Activated T-cell treated with anti-CD3 and anti-CD28 coated beads, Interleukin-2, amount 50 U/mL, for 24 hours (primary cell): Measurements from ENCODE around the gene DUS1L.

Experiments used
- DNase-seq: peaks from one replicate; pipeline ENCODE4 v3.0.0-alpha.2; 2020
- H3K27ac Mint-ChIP-seq: 2 replicates; pipeline ENCODE4 v1.8.0; 2020; ENCODE audit warnings: mild to moderate bottlenecking, mixed read lengths
- H3K27me3 Mint-ChIP-seq: 2 replicates; pipeline ENCODE4 v1.8.0; 2020; ENCODE audit warnings: mixed read lengths
- H3K36me3 Mint-ChIP-seq: 2 replicates; pipeline ENCODE4 v1.8.0; 2020; ENCODE audit warnings: low read depth, mixed read lengths
- H3K4me1 Mint-ChIP-seq: 2 replicates; pipeline ENCODE4 v1.8.0; 2020; ENCODE audit warnings: low read depth, mixed read lengths
- H3K4me3 Mint-ChIP-seq: 2 replicates; pipeline ENCODE4 v1.8.0; 2020; ENCODE audit warnings: mild to moderate bottlenecking, moderate library complexity, mixed read lengths
- H3K9me3 Mint-ChIP-seq: 2 replicates; pipeline ENCODE4 v1.8.0; 2020; ENCODE audit warnings: mixed read lengths

The DUS1L gene

DNA sequence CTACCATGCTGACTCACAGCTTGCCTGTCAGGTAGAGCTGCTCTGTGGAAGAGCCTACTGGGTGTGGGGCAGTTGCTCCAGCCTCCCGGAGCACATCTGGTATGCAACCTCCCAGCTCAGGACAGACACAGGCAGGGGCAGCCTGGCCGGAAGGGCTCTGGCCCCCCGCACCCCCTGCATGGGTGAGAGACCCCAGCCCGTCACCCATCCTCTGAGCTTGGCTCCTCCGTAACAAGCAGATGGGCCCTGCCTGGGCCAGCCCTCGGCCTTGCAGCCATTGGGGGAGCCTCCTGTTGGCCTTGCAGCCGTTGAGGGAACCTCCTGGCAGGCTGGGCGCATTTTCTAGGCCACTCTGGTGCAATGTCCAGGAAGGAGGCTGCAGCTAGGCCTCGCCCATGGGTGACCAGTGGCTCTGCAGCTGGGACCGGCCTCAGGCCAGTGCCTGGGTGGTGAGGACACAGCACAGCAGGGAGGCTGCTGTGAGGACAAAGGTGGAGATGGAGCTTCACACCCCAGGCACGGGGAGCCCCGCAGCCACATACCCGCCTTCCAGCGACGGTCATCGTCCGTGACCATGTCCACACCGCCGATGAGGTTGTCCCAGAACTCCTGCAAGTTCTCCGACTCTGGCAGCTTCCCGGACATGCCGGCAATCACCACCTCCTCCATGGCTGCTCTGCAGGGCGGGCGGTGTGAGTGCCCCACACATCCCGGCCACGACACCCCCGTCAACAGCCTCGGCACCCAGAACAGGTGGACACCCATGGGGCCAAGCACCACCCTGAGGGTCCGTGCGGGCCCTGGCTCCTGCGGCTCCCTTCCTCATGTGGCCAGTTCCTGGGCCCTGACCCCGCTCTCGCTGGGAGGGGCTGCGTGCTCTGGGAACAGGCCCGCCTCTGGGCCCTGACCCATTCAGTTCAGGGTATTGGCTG lies 30.4 kb upstream of the DUS1L start:
- Mint-ChIP-seq H3K27ac (peak overlapping the region; percentile 85), H3K36me3 (peaks cover 68% of the 10 kb centered on the region), H3K27me3 (no peaks in the 10 kb centered on the region), H3K4me3 (peak overlapping the region; percentile 83), H3K4me1 (peaks cover 26% of the 10 kb centered on the region), H3K9me3 (no peaks in the 10 kb centered on the region)
- no peak for DNase-seq

- Mint-ChIP-seq H3K36me3 (peaks cover 67% of the 10 kb centered on the region), H3K4me3 (peak overlapping the region; percentile 83), H3K9me3 (no peaks in the 10 kb centered on the region), H3K4me1 (peaks cover 20% of the 10 kb centered on the region), H3K27me3 (no peaks in the 10 kb centered on the region), H3K27ac (peak overlapping the region; percentile 57)
- DNase-seq: no peak
Observed at GRCh38 chr17:82094931-82095776, 29.6 kb upstream of the DUS1L start.

GRCh38 chr17:82092995-82093751 lies 27.6 kb upstream of the DUS1L start:
- H3K36me3 Mint-ChIP-seq: peaks cover 73% of the 10 kb centered on the region
- no peaks in the 10 kb centered on the region for H3K9me3 Mint-ChIP-seq
- H3K4me1 Mint-ChIP-seq: peaks cover 14% of the 10 kb centered on the region
- H3K27me3 Mint-ChIP-seq: no peaks in the 10 kb centered on the region
- no peak for DNase-seq
- H3K27ac Mint-ChIP-seq: peak overlapping the region; percentile 73
- peak overlapping the region; percentile 36 for H3K4me3 Mint-ChIP-seq

DNA sequence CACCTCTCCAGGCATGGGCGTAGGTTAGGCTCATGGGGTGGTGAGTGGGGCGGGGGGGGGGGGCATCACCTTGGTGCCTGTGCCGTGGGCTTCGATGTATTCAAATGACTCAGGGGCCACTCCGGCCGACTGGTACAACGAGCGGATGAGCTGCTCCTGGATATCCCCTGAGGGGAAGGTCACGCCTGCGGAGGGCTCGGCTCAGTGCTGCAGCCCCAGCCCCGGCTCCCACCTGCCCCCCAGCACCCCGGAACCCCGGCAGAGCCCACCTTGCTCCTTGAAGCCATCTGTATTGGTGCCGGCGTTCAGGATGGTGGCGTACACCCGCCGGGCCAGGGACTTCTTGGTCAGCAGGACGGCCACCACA lies 27.0 kb upstream of the DUS1L start:
- Mint-ChIP-seq H3K4me1 (peaks cover 14% of the 10 kb centered on the region), H3K27ac (no peak overlapping the region), H3K4me3 (no peak overlapping the region), H3K36me3 (peaks cover 79% of the 10 kb centered on the region), H3K9me3 (no peaks in the 10 kb centered on the region), H3K27me3 (no peaks in the 10 kb centered on the region)
- DNase-seq: no peak

DNA sequence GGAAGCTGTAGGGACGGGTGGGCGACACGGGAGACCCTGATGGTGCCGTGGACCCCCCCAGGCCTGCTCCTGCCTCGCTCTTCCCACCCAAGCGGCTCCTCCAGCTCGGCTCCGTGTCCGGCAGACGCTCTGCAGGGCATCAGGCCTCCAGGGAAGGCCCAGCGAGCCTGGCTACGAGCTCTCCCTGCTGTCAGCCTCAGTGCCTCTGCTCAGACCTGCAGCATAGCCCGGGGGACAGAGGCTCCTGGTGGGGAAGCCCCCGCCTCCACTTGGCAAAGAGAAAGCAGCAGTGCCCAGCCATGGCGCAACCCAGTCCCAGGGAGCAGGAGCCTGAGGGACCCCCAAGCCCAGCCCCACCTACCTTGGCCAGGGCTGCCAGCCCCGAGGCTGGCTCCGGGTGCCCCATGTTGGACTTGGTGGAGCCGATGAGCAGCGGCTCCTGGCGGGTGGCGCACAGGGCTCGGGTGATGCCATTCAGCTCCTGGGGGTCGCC lies 26.5 kb upstream of the DUS1L start:
- Mint-ChIP-seq H3K4me1 (peaks cover 14% of the 10 kb centered on the region), H3K9me3 (no peaks in the 10 kb centered on the region), H3K27ac (no peak overlapping the region), H3K4me3 (no peak overlapping the region), H3K36me3 (peaks cover 83% of the 10 kb centered on the region), H3K27me3 (no peaks in the 10 kb centered on the region)
- DNase-seq: no peak

GRCh38 chr17:82091264-82092066 lies 25.9 kb upstream of the DUS1L start:
- no peak overlapping the region for H3K27ac Mint-ChIP-seq
- H3K4me3 Mint-ChIP-seq: no peak overlapping the region
- H3K4me1 Mint-ChIP-seq: peaks cover 11% of the 10 kb centered on the region
- H3K9me3 Mint-ChIP-seq: no peaks in the 10 kb centered on the region
- H3K27me3 Mint-ChIP-seq: no peaks in the 10 kb centered on the region
- peaks cover 85% of the 10 kb centered on the region for H3K36me3 Mint-ChIP-seq
- no peak for DNase-seq

GRCh38 chr17:82090549-82091263 lies 25.1 kb upstream of the DUS1L start:
- no peaks in the 10 kb centered on the region for H3K27me3 Mint-ChIP-seq
- peaks cover 84% of the 10 kb centered on the region for H3K36me3 Mint-ChIP-seq
- H3K4me1 Mint-ChIP-seq: peaks cover 4% of the 10 kb centered on the region
- H3K4me3 Mint-ChIP-seq: no peak overlapping the region
- no peak for DNase-seq
- peak overlapping the region; percentile 18 for H3K27ac Mint-ChIP-seq
- no peaks in the 10 kb centered on the region for H3K9me3 Mint-ChIP-seq

GRCh38 chr17:82089723-82090548 lies 24.3 kb upstream of the DUS1L start:
- peaks cover 81% of the 10 kb centered on the region for H3K36me3 Mint-ChIP-seq
- DNase-seq: no peak
- H3K27me3 Mint-ChIP-seq: no peaks in the 10 kb centered on the region
- no peak overlapping the region for H3K4me3 Mint-ChIP-seq
- peak overlapping the region; percentile 4 for H3K27ac Mint-ChIP-seq
- H3K4me1 Mint-ChIP-seq: peaks cover 2% of the 10 kb centered on the region
- H3K9me3 Mint-ChIP-seq: no peaks in the 10 kb centered on the region

DNA sequence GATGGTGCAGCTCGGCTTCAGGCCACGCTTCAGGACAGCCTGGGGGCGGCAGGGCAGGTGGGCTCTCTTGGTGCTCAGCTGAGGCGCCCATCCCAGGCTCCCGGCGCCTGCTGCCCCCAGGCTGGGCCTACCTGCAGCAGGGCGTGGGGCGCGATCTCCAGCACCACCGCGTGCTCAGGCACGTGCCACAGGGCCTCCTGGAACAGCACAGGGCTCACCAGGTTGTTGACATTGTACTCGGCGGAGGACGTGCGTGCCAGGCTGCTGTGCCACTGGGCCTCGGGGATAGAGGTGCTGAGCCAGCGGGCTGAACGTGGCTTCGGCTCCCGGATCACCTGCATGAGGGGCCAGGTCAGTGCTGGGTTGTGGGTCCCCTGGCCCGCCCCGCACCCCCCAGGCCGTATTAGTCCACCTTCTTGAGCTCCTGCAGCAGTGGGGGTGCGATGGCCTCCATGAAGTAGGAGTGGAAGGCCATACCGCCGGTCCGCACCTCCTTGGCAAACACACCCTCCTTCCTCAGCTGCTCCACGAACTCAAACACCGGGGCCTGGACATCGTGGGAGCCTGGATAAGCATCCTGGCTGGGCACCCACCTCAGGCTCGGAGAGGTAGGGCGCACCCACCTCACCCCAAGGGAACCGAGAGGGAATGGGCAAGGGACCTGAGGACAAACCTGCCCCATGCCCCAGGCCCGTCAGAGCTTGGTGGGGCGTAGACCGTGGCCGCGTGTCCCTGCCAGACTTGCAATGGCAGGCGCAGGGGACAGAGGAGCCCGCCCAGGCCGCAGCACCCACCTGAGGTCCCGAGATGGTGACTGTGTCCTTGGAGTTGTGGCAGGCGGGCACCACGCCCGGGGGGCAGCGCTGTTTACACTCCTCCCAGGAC lies 23.5 kb upstream of the DUS1L start:
- H3K36me3 Mint-ChIP-seq: peaks cover 82% of the 10 kb centered on the region
- no peak for DNase-seq
- no peaks in the 10 kb centered on the region for H3K9me3 Mint-ChIP-seq
- H3K4me3 Mint-ChIP-seq: no peak overlapping the region
- peaks cover 2% of the 10 kb centered on the region for H3K4me1 Mint-ChIP-seq
- no peak overlapping the region for H3K27ac Mint-ChIP-seq
- no peaks in the 10 kb centered on the region for H3K27me3 Mint-ChIP-seq

DNA sequence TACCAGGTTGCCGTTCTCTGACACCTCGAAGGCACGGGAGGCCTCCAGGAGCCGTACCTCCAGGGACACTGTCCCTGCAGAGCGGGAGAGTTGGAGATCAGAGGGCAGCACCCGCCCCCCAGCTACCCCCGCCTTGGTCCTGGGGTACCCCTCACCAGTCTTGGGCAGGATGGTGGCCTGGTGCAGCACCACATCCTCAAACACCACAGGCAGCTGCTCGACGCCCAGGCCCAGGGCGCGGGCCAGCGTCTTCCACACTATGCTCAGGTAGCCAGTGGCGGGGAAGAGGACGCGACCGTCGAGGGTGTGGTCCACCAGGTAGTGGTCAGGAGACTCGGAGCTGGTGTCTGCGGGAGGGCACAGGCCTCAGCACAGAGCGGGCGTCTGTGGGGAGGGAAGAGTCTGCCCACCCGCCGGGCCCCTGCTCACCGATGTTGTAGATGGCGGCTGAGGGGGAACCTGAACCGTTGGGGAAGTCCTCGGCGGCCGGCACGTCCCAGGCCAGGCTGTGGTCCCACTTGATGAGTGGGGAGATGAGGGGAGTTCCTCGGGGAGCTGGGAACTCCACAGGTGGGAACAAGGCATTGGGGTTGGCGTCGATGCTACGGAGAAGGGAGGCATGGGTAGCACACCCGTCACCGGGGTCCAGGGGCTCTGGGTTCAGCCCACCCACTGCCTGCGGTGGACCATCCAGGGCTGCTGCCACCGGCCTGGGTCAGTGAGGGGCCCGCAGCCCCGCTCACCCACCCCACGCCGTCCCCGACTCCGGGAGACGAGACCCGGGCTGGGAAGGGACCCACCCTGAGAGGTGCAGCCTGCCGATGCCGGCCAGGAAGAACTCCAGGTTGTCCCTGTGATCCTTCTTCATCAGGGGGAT lies 22.6 kb upstream of the DUS1L start:
- Mint-ChIP-seq H3K27me3 (no peaks in the 10 kb centered on the region), H3K27ac (no peak overlapping the region), H3K4me1 (no peaks in the 10 kb centered on the region), H3K9me3 (no peaks in the 10 kb centered on the region), H3K36me3 (peaks cover 83% of the 10 kb centered on the region), H3K4me3 (no peak overlapping the region)
- no peak for DNase-seq
